Fibroblast of upper back skin (primary cell): Measurements from ENCODE around the gene TIPARP.

Experiments
- DNase-seq: peaks from one replicate; pipeline ENCODE4 v3.0.0-alpha.2; 2013

The TIPARP gene, protein sequence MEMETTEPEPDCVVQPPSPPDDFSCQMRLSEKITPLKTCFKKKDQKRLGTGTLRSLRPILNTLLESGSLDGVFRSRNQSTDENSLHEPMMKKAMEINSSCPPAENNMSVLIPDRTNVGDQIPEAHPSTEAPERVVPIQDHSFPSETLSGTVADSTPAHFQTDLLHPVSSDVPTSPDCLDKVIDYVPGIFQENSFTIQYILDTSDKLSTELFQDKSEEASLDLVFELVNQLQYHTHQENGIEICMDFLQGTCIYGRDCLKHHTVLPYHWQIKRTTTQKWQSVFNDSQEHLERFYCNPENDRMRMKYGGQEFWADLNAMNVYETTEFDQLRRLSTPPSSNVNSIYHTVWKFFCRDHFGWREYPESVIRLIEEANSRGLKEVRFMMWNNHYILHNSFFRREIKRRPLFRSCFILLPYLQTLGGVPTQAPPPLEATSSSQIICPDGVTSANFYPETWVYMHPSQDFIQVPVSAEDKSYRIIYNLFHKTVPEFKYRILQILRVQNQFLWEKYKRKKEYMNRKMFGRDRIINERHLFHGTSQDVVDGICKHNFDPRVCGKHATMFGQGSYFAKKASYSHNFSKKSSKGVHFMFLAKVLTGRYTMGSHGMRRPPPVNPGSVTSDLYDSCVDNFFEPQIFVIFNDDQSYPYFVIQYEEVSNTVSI

GRCh38 chr3:156674046-156674910 lies at the start of gene TIPARP:
TIPARP (plus strand) TSS chr3:156674590; CDS start chr3:156677698, 3,108 bp downstream.
- DNase-seq = peak; percentile 96

DNA sequence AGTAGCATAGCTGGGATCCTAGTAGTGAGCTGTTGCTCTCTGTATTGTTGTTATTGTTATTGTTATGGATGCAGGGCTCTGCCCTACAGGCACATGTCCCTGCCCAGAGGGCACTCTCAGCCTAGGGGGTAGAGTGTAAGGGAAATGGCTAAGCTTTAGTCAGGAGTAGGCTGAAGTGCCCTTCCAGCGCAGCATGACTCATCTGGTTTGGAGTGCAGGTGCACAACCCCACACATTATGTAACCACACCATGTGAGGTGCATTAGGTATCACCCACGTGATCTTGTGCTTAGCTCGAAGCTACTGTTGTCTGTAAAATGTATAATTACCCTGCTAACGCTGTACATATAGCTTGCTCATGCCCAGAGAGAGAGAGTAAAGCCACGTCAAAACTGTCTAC lies 48.3 kb upstream of the TIPARP start:
- no peak for DNase-seq

DNA sequence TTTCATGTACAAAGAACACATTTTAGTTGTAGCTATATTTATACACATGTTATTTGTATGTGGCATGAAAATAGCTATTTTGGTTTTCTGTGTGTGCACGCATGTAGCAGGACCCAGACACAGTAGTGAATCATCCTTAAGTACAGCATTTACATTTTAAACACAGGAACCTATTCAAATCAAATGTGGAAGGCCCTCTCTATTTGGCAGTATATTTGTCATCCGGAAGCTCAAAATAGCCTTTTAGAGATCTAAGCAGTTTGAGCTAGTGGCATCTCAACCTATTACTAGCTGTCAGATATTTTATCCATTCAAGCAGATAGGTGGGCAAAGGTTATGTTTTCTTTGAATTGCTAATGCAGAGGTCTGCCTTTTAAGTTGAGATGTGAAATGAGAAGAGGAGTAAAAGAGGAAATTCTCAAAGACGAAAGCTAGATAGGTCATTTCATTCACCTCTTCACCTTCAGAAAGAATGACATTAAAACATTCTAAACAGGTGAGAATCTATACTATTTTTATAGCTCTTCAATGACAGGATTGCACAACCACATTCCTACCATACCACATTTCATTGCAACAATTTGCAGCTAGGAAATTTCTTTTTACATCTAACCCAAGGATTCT lies 46.3 kb upstream of the TIPARP start:
- peak; percentile 51 for DNase-seq

- no peak for DNase-seq
Measured at GRCh38 chr3:156628836-156629618, 45.4 kb upstream of the TIPARP start.

DNA sequence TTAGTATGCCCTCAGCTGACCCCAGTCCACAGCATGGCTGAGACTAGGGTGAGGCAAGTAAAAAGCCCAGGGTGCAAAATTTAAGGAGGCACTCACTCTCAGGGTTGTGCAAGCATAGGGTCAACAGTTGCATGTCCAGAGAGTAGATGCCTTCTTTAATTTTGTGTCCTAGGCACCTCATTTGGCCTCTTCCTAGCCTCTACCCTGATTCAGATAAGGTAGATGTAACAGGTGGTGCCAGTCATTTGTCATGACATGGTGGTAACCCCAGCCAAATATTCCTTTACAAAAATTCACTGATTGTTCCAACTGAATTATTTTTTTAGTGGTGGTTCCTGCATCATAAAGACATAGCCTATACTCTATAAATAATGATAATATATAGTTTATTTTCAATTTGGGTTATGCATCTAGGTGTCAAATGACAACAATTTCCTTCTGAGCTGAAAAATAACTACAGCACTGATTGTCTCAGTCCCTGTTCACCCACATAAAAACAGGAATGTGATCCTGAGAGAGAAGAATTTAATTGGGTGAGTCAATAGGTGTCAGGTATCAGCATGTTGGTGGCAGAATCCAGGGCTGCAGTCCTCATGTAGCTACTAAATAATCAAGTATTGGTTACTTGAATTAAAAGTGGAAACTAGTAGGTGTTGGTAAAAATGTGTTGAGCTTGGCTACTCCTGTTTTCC lies 44.2 kb upstream of the TIPARP start:
- peak; percentile 35 for DNase-seq

DNA sequence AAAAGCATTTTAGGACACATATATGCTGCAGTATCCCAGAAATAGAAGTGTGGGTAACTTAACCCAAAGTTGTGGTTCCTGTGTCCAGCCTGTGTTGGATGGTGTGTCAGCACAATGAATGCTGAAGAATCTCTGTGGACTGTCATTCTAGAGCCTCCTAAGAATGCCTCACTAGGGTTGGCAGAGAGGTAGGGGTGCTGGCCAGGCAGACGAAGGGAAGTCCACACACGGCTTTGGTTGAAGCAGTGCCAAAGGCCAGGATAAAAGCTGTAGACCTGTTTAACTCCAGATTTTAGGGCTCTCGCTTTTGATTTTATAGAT lies 43.7 kb upstream of the TIPARP start:
- no peak for DNase-seq

- DNase-seq = no peak
Measured at GRCh38 chr3:156631323-156631722, 43.1 kb upstream of the TIPARP start.

- no peak for DNase-seq
Measured at GRCh38 chr3:156632601-156633000, 41.8 kb upstream of the TIPARP start.

DNA sequence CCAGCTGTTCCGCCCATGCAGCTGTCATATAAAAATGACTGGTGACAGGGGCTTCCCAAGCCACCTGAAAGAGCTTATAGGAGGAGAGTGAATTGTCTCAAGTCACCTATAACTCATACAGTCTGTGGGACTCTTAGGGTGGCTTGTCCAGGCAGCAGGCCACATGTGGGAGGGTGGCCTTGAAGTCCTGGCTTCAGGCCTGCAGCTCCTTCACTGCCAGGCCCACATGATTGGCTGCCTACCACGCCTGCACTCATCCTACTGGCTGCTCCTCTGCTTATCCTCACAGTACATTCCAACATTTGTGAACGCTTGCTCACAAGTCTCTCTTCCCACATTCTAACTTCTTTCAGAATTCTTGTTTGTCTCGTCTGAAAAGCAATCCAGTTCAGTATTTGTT lies 41.1 kb upstream of the TIPARP start:
- peak; percentile 77 for DNase-seq

DNA sequence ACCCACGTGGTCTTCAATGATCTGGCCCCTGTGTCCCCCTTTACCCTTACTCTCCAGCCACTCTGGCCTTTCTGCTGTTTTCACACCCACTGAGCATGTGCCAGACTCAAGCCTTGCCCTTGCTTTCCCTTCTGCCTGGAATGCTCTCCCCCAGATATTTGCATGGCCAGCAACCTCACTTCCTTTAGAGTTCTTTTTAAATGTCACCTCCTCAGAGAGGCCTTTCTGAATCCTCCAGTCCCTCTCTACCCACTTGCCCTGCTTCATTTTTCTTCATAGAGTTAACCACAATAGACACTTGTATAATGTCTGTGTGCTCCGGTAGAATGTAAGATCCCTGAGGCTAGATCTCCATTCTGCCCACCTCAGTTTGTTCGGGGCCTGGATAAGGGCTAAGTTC lies 39.4 kb upstream of the TIPARP start:
- DNase-seq = no peak

- no peak for DNase-seq
Measured at GRCh38 chr3:156635973-156636372, 38.4 kb upstream of the TIPARP start.

- no peak for DNase-seq
Measured at GRCh38 chr3:156637480-156638022, 36.8 kb upstream of the TIPARP start.

DNA sequence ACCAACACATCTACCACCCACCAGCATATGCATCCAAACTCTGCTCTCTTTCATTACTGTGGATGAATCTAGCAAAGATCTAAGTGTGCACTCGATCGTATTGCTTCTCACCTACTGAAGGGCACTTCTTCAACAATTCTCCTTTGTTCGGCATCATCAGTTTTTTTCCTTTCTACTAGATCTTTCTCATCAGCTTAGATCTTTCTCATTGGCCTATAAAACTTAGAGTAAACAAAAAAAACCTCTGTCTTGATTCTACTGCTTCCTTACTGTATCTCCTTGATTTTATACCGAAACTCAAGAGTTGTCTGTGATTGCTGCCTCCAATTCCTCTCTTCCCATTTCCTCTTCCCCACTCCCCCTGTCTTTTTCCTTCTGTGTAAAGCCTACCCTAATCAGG lies 36.1 kb upstream of the TIPARP start:
- DNase-seq = no peak

DNA sequence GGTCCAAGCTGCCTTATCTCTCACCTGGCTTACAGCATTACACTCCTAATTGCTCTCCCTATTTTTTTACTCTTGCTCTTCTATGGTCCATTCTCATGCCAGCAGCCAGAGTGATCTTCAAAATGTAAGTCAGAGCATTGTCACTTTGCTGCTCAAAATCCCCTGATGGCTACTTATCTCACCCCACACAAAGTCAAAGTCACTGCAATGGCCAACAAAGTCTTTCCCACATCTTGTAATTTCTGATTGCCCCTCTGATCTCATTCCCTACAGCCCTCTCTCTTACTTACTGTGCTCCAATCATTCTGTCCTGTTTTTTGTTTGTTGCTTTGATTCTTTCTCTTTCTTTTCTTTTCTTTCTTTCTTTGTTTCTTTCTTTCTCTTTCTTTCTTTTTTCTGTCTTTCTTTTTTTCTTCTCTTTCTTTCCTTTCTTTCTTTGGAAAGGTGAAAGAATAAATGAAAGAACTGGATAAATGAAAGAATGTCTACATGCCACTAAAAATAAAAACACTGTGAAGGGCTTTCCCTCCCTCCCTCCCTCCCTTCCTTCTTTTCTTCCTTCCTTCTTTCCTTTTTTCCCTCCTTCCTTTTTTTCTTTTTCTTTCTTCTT lies 34.9 kb upstream of the TIPARP start:
- DNase-seq = no peak

- DNase-seq = no peak
Measured at GRCh38 chr3:156641618-156641975, 32.8 kb upstream of the TIPARP start.

DNA sequence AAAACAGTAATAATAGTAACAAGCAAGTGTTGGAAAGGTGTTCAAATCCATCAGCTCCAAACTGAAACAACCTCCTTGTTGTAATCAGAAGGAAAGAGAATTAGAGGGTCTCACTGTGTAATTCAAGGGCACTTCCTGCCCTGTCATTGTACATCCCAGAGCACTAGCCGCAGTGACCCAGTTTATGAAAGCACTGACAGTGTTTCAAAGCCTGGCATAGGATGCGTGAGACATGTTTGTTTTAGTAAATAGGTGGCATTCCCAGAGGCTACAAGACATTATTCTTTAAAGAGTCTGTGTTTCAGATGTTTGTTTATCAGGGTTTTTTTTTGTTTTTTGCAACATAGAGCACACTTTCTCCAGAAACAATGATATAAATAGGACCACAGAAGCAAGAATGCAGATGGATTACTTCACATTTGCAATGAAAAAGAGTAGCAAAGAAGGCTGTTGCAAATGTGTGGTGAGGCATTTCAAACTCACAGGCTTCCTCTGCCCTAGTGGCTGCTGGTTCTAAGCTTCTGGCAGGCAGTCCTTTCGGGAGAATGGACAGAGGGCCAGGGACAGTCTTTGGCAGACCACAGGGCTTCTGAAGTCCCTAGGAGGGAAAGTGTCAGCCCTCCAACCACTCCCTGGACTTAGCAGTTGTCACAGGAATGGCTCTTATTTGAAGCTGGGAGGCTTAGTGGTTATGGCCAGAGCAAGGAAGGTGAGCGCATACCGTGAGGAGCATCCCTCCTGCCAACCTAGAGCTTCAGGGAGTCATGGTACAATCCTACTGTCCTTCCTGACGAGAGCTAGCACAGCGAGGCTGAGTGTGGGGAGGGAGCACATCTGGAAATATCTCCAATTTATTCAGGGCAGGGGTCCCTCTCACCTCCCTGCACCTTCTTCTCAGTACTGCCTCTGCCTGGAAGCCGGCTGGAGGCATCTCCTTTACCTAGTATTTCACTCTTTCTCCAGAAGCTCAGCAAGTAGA lies 31.4 kb upstream of the TIPARP start:
- no peak for DNase-seq

DNA sequence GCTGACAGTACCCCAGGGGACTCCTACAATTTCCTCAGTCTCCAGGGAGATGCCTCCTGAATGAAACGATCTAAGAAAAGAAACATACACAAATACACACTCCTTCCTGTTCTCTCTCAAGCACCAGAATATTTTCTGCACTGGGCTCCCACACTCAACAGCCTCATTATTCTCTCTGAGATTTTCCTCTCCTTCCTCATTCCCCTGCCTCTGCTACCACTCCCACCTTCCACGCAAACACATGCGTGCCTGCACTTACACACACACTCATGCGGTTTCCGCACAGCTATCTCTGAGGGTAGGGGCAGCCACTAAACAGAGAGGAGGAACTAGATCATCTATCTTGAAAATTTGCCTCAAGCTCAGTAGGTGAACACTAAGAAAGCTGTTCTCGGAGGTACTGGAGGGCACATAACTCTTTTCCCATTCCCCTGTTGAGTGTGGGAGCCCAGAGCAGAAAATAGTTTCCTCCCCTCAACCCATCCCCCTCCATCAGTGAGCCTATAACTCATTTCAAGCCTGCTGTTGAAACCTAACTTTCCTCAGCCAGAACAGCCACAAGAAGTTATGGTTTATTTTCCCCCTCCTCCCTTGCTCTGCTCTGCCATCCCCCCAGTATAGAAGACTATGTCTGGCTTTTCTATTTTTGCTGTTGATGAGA lies 30.5 kb upstream of the TIPARP start:
- DNase-seq = peak; percentile 71

DNA sequence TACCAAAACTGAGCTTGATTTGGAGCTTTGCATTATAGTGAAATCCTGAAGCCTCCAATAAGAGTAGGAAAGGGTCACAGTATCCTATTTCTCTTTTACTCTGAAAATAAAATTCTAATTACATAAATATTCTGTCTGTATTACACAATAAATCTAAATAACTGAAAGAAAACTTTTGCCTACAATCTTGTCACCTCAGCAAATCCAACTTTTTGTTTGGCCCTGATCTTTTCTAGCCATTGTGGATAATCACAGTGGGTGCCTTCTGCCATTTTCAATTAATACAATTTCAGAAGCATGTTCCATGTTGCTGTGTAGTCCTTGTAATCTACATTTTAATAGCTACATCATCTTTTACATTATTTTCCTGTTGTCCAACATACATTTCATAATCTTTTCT lies 29.4 kb upstream of the TIPARP start:
- no peak for DNase-seq

- no peak for DNase-seq
Measured at GRCh38 chr3:156646958-156647357, 27.4 kb upstream of the TIPARP start.
